Neuronal stem cell (in vitro differentiated cells): ENCODE results near the gene RPP40.

Experiments used
- DNase-seq: peaks from one replicate; pipeline ENCODE4 v3.0.0-alpha.2; 2013; ENCODE audit warnings: low spot score
- H2AFZ ChIP-seq: one replicate; pipeline ENCODE4 v1.6.1; 2013; ENCODE audit warnings: mild to moderate bottlenecking, low read length, inconsistent platforms
- H2AK5ac ChIP-seq: 2 replicates; pipeline ENCODE4 v1.6.1; 2013; ENCODE audit warnings: low read depth, mild to moderate bottlenecking, inconsistent platforms, low read length, moderate library complexity, mixed read lengths
- H2BK120ac ChIP-seq: 2 replicates; pipeline ENCODE4 v1.6.1; 2013; ENCODE audit warnings: low read depth, mild to moderate bottlenecking, inconsistent platforms, low read length, moderate library complexity, mixed read lengths
- H2BK12ac ChIP-seq: one replicate; pipeline ENCODE4 v1.6.1; 2013; ENCODE audit warnings: low read length, inconsistent platforms
- H2BK15ac ChIP-seq: 2 replicates; pipeline ENCODE4 v1.6.1; 2013; ENCODE audit warnings: mild to moderate bottlenecking, low read length, inconsistent platforms, mixed read lengths
- H2BK5ac ChIP-seq: one replicate; pipeline ENCODE4 v1.6.1; 2013; ENCODE audit warnings: inconsistent platforms, mild to moderate bottlenecking, low read length, moderate library complexity
- H3K14ac ChIP-seq: one replicate; pipeline ENCODE4 v1.6.1; 2013; ENCODE audit warnings: low read length, inconsistent platforms
- H3K18ac ChIP-seq: 2 replicates; pipeline ENCODE4 v1.6.1; 2013; ENCODE audit warnings: low read length, inconsistent platforms
- H3K23ac ChIP-seq: 2 replicates; pipeline ENCODE4 v1.6.1; 2013; ENCODE audit warnings: low read depth, mild to moderate bottlenecking, mixed read lengths, low read length, inconsistent platforms; ENCODE audit not compliant: poor library complexity
- H3K27ac ChIP-seq: replicated peaks from 3 replicates; pipeline ENCODE4 v1.5.1; 2013; ENCODE audit warnings: low read length, inconsistent platforms
- H3K27me3 ChIP-seq, 3 experiments: 2 replicates each; pipeline ENCODE4 v1.6.1; 2013; ENCODE audit warnings: low read length in 3 of 3, mild to moderate bottlenecking in 2 of 3, inconsistent platforms in 1 of 3, low read depth in 1 of 3, mixed read lengths in 1 of 3, moderate library complexity in 1 of 3; ENCODE audit not compliant: control insufficient read depth in 3 of 3, insufficient read depth in 3 of 3
- H3K36me3 ChIP-seq, 2 donors: replicated peaks in 1 of 2; 2 replicates each; pipeline ENCODE4 v1.6.1; 2013; ENCODE audit warnings: low read length in 2 of 2; ENCODE audit not compliant: control insufficient read depth in 2 of 2, insufficient read depth in 2 of 2
- H3K4ac ChIP-seq: 2 replicates; pipeline ENCODE4 v1.6.1; 2013; ENCODE audit warnings: inconsistent platforms, mild to moderate bottlenecking, low read length, moderate library complexity
- H3K4me1 ChIP-seq, 2 donors: 1 replicate in 1 of 2; 2 replicates in 1 of 2; pipeline ENCODE4 v1.6.1; 2013; ENCODE audit warnings: low read length in 2 of 2, low read depth in 1 of 2; ENCODE audit not compliant: control insufficient read depth in 2 of 2, insufficient read depth in 1 of 2
- H3K4me2 ChIP-seq: one replicate; pipeline ENCODE4 v1.6.1; 2013; ENCODE audit warnings: mild to moderate bottlenecking, low read length, inconsistent platforms; ENCODE audit not compliant: insufficient read depth, poor library complexity, severe bottlenecking
- H3K4me3 ChIP-seq, 2 donors: 2 replicates each; pipeline ENCODE4 v1.5.1; 2013; ENCODE audit warnings: low read length in 2 of 2, mild to moderate bottlenecking in 2 of 2, inconsistent platforms in 1 of 2, moderate library complexity in 1 of 2
- H3K79me1 ChIP-seq: one replicate; pipeline ENCODE4 v1.6.1; 2013; ENCODE audit warnings: low read depth, mild to moderate bottlenecking, inconsistent platforms, low read length, moderate library complexity
- H3K9ac ChIP-seq: one replicate; pipeline ENCODE4 v1.6.1; 2013; ENCODE audit warnings: mild to moderate bottlenecking, low read depth, low read length, inconsistent platforms; ENCODE audit not compliant: poor library complexity
- H3K9me3 ChIP-seq, 2 donors: replicated peaks in 1 of 2; 2 replicates each; pipeline versions ENCODE3 to v1.6.1; 2013; ENCODE audit warnings: low read length in 2 of 2, mild to moderate bottlenecking in 2 of 2, inconsistent platforms in 1 of 2, low read depth in 1 of 2, mixed read lengths in 1 of 2, moderate library complexity in 1 of 2; ENCODE audit not compliant: control insufficient read depth in 2 of 2, insufficient read depth in 1 of 2
- H4K8ac ChIP-seq: one replicate; pipeline ENCODE4 v1.6.1; 2013; ENCODE audit warnings: low read depth, mild to moderate bottlenecking, inconsistent platforms, low read length, moderate library complexity
- H4K91ac ChIP-seq: one replicate; pipeline ENCODE4 v1.6.1; 2013; ENCODE audit warnings: low read length, low read depth, mild to moderate bottlenecking, inconsistent platforms; ENCODE audit not compliant: poor library complexity
- WGBS, 2 donors: extraction: QIAGEN DNeasy Blood & Tissue Kit; methylation state at CpG; one replicate each; pipeline ENCODE4 v1.1.7; 2013; ENCODE audit warnings: missing lambda C conversion rate in 2 of 2, mixed read lengths in 1 of 2; ENCODE audit not compliant: insufficient read length in 2 of 2, insufficient replicate concordance in 1 of 2; ENCODE audit errors: extremely low coverage in 2 of 2; 5-methylcytosine and 5-hydroxymethylcytosine counted together

The RPP40 gene

GRCh38 chr6:4947716-4948115 is 56.1 kb downstream of the RPP40 start:
- no peak for DNase-seq
- Histone ChIP-seq H4K91ac (no peak overlapping the region), H3K23ac (no peak overlapping the region), H3K9ac (no peak overlapping the region), H2BK5ac (no peak overlapping the region), H2AFZ (no peak overlapping the region), H3K4ac (no peak overlapping the region), H4K8ac (no peak overlapping the region), H3K14ac (no peak overlapping the region), H3K4me2 (no peak overlapping the region), H3K4me3 (no peak overlapping the region), H3K18ac (peak overlapping the region; percentile 32), H2BK120ac (no peak overlapping the region), H3K27ac (no peak overlapping the region), H3K79me1 (no peaks in the 10 kb centered on the region), H2BK12ac (no peak overlapping the region), H2AK5ac (no peak overlapping the region), H3K9me3 (peaks cover 0 to 5% of the 10 kb centered on the region in 2 donors), H3K27me3 (no peaks in the 10 kb centered on the region), H2BK15ac (no peak overlapping the region), H3K4me1 (peaks cover 0 to 8% of the 10 kb centered on the region in 2 donors), H3K36me3 (peaks cover 20 to 61% of the 10 kb centered on the region in 2 donors)
- no CpG with 5 or more reads among the region's 13 CpGs for WGBS, 2 donors

GRCh38 chr6:4946521-4946920 is 57.3 kb downstream of the RPP40 start:
- Histone ChIP-seq H2BK120ac (no peak overlapping the region), H3K4ac (no peak overlapping the region), H3K27ac (no peak overlapping the region), H3K36me3 (peaks cover 13 to 51% of the 10 kb centered on the region in 2 donors), H3K27me3 (no peaks in the 10 kb centered on the region), H3K14ac (peak overlapping the region; percentile 58), H2AFZ (no peak overlapping the region), H2AK5ac (no peak overlapping the region), H4K91ac (no peak overlapping the region), H2BK15ac (no peak overlapping the region), H3K18ac (no peak overlapping the region), H2BK5ac (no peak overlapping the region), H3K4me3 (no peak overlapping the region), H3K4me2 (no peak overlapping the region), H4K8ac (no peak overlapping the region), H3K79me1 (no peaks in the 10 kb centered on the region), H2BK12ac (no peak overlapping the region), H3K9me3 (peaks cover 0 to 5% of the 10 kb centered on the region in 2 donors), H3K23ac (no peak overlapping the region), H3K4me1 (peaks cover 5 to 14% of the 10 kb centered on the region in 2 donors), H3K9ac (no peak overlapping the region)
- no peak for DNase-seq
- WGBS, 2 donors, result no CpG with 5 or more reads among the region's 11 CpGs
